Colonic mucosa (tissue), 4 donors: ENCODE data around the gene SPATA17. TPM values are rescaled to one million over a fixed set of nuclear protein-coding genes. Genes with fewer than 3 reads are reported as not detected.
"Not testable (repeated sequence)": the region's sequence is repeated elsewhere in the genome, so short reads cannot be mapped to it uniquely, and the experiment has no call there.

ENCODE experiments used
- DNase-seq: peaks from one replicate; pipeline ENCODE4 v3.0.0-alpha.2; 2020
- H3K27ac ChIP-seq: fragments of 200-600 bp; one replicate; pipeline ENCODE4 v1.8.0; 2021
- H3K27me3 ChIP-seq: fragments of 200-600 bp; one replicate; pipeline ENCODE4 v1.8.0; 2021
- H3K36me3 ChIP-seq: fragments of 200-600 bp; one replicate; pipeline ENCODE4 v1.8.0; 2021
- H3K4me1 ChIP-seq: fragments of 200-600 bp; one replicate; pipeline ENCODE4 v1.8.0; 2021; ENCODE audit warnings: mild to moderate bottlenecking
- H3K4me3 ChIP-seq: fragments of 200-600 bp; one replicate; pipeline ENCODE4 v1.8.0; 2021
- H3K9ac ChIP-seq, 2 donors: one replicate each; pipeline ENCODE4 v1.7.0; 2013; ENCODE audit warnings: control low read depth in 2 of 2, low read depth in 2 of 2, low read length in 2 of 2
- H3K9me3 ChIP-seq: fragments of 200-600 bp; one replicate; pipeline ENCODE4 v1.8.0; 2021
- CTCF ChIP-seq: fragments of 200-600 bp; IDR thresholded peaks from one replicate; pipeline ENCODE4 v1.8.0; 2022; ENCODE audit warnings: antibody characterized with exemption, mild to moderate bottlenecking
- intact Hi-C: fragments of 100-400 bp; cut with DNase I; formaldehyde crosslinking; loops from one replicate; pipeline ENCODE4 v1.14.1; 2022
- total RNA-seq, 2 donors: library from RNA; stranded (reverse); fragmentation: NEBNext Ultra II Directional in 1 of 2; extraction: Animal tissue kit (Norgen Biotek cat#: 25700) in 1 of 2; gene quantifications; one replicate each; pipeline ENCODE4 v1.2.1, GENCODE V29; 2021
- donor health status: healthy.
- donor health status: DM: no; HTN: no; CAD: no.
- donor health status: DM: no; HTN: no; CAD: no.

Gene SPATA17
- total RNA-seq, 2 donors from 2014 or later, result 0.45 to 1.1 TPM

GRCh38 chr1:217681806-217682205, 50.7 kb downstream of the SPATA17 start:
- Histone ChIP-seq H3K36me3 (no peaks in the 10 kb centered on the region), H3K9ac (no peak overlapping the region), H3K9me3 (no peaks in the 10 kb centered on the region), H3K4me1 (no peaks in the 10 kb centered on the region), H3K27me3 (no peaks in the 10 kb centered on the region), H3K4me3 (no peak overlapping the region), H3K27ac (no peak overlapping the region)
- intact Hi-C loops, result no loop called here
- no peak for TF ChIP-seq CTCF
- DNase-seq, result no peak

GRCh38 chr1:217687511-217687910, 56.4 kb downstream of the SPATA17 start:
- no peak overlapping the region for H3K27ac ChIP-seq
- no peaks in the 10 kb centered on the region for H3K4me1 ChIP-seq
- H3K27me3 ChIP-seq, result no peaks in the 10 kb centered on the region
- no peak for DNase-seq
- intact Hi-C loops, result no loop called here
- H3K4me3 ChIP-seq, result no peak overlapping the region
- no peak overlapping the region for H3K9ac ChIP-seq
- no peaks in the 10 kb centered on the region for H3K9me3 ChIP-seq
- TF ChIP-seq CTCF, result no peak
- H3K36me3 ChIP-seq, result no peaks in the 10 kb centered on the region

GRCh38 chr1:217696140-217696539, 65.0 kb downstream of the SPATA17 start:
- H3K9ac ChIP-seq, H3K4me1 ChIP-seq, H3K36me3 ChIP-seq, H3K27me3 ChIP-seq, H3K4me3 ChIP-seq, intact Hi-C loops, DNase-seq, H3K27ac ChIP-seq, H3K9me3 ChIP-seq: not testable (repeated sequence)

GRCh38 chr1:217703326-217703725, 72.2 kb downstream of the SPATA17 start:
- H3K27me3 ChIP-seq, result no peaks in the 10 kb centered on the region
- no peak overlapping the region for H3K9ac ChIP-seq
- intact Hi-C loops, result no loop called here
- no peaks in the 10 kb centered on the region for H3K36me3 ChIP-seq
- no peaks in the 10 kb centered on the region for H3K9me3 ChIP-seq
- H3K4me1 ChIP-seq, result no peaks in the 10 kb centered on the region
- H3K4me3 ChIP-seq, result no peak overlapping the region
- no peak for TF ChIP-seq CTCF
- no peak for DNase-seq
- no peak overlapping the region for H3K27ac ChIP-seq

GRCh38 chr1:217712925-217713597, 81.9 kb downstream of the SPATA17 start:
- DNase-seq, result no peak
- H3K9me3 ChIP-seq, result no peaks in the 10 kb centered on the region
- no peak overlapping the region for H3K27ac ChIP-seq
- H3K9ac ChIP-seq, result no peak overlapping the region
- H3K27me3 ChIP-seq, result no peaks in the 10 kb centered on the region
- H3K36me3 ChIP-seq, result no peaks in the 10 kb centered on the region
- intact Hi-C loops, result no loop called here
- no peak for TF ChIP-seq CTCF
- H3K4me1 ChIP-seq, result no peaks in the 10 kb centered on the region
- no peak overlapping the region for H3K4me3 ChIP-seq

- no peak overlapping the region for H3K27ac ChIP-seq
- no peak overlapping the region for H3K9ac ChIP-seq
- H3K27me3 ChIP-seq, result no peaks in the 10 kb centered on the region
- intact Hi-C loops, result no loop called here
- no peak for TF ChIP-seq CTCF
- H3K4me1 ChIP-seq, result no peaks in the 10 kb centered on the region
- no peaks in the 10 kb centered on the region for H3K36me3 ChIP-seq
- H3K4me3 ChIP-seq, result no peak overlapping the region
- no peaks in the 10 kb centered on the region for H3K9me3 ChIP-seq
- DNase-seq, result no peak
Observed at GRCh38 chr1:217715681-217716080, 84.5 kb downstream of the SPATA17 start.
